HG03060 (cell line): Measurements from ENCODE around the gene ELOVL3.
A peak's percentile ranks its signal among the peaks of the same experiment; 100 is the strongest.
"Not testable (repeated sequence)": the region's sequence is repeated elsewhere in the genome, so short reads cannot be mapped to it uniquely, and the experiment has no call there.

ENCODE experiments used
- ATAC-seq: cut with Tn5 transposase; IDR thresholded peaks from one replicate; pipeline ENCODE4 v1.9.1; 2021; ENCODE audit warnings: low read depth, moderate number of reproducible peaks; ENCODE audit not compliant: unreplicated experiment

The ELOVL3 gene

GRCh38 chr10:102225646-102226541, at the start of gene ELOVL3:
TSS of gene ELOVL3 (plus strand) at chr10:102226299. CDS start at chr10:102226549, 250 bp downstream.
- ATAC-seq, result peak; percentile 76

DNA sequence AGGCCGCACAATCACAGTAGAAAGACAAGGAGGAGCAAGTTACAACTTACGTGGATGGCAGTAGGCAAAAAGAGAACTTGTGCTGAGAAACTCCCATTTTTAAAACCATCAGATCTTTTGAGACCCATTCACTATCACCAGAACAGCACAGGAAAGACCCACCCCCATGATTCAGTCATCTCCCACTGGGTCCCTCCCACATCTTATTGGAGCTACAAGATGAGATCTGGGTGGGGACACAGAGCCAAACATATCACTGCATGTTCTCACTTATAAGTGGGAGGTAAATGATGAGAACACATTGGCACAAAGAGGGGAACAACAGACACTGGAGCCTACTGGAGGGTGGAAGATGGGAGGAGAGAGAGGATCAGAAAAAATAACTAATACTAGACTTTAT, 41.5 kb upstream of the ELOVL3 start:
- no peak for ATAC-seq

DNA sequence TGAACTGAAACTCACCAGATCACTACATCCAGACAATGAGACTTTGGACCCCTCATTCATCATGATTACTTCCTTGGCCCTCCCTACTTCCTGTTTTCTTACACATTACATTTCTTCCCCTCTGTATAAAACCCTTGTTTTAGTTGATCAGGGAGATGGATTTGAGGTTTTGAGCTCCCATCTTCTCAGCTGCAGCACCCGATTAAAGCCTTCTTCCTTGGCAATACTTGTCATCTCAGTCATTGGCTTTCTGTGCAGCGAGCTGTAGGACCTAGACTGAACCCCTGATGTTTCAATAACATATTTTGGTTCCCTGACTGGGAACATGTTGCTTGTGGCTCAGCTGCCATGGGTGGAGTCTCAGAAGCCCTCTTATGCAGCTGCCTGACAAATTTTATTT, 40.8 kb upstream of the ELOVL3 start:
- no peak for ATAC-seq

DNA sequence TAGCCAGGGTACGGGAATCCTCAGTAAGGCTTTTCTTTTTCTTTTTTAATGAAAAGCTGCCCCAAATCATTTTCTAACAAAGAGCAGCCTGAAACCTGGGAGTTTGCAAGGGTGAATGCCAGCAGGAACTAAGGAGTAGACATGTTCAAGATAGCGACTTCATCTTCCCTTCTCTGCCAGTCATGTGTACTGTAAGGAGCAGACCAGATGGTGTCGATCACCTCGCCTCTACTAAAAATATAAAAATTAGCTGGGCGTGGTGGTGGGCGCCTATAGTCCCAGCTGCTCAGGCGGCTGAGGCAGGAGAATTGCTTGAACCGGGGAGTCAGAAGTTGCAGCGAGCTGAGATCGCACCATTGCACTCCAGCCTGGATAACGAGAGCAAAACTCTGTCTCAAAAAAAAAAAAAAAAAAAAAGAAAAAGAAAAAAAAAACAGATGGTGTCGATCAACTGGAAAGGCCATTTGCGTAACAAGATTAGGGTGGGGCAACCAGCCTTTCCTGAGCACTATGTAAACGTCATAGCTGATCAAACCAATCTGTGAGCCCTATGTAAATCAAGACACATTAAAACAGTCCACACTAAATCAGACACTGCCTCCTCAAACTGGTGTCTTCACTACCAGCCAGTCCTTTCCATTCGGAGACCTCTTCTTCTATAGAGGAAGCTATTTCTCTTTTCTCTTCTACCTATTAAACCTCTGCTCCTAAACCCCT, 40.1 kb upstream of the ELOVL3 start:
- ATAC-seq, result no peak

DNA sequence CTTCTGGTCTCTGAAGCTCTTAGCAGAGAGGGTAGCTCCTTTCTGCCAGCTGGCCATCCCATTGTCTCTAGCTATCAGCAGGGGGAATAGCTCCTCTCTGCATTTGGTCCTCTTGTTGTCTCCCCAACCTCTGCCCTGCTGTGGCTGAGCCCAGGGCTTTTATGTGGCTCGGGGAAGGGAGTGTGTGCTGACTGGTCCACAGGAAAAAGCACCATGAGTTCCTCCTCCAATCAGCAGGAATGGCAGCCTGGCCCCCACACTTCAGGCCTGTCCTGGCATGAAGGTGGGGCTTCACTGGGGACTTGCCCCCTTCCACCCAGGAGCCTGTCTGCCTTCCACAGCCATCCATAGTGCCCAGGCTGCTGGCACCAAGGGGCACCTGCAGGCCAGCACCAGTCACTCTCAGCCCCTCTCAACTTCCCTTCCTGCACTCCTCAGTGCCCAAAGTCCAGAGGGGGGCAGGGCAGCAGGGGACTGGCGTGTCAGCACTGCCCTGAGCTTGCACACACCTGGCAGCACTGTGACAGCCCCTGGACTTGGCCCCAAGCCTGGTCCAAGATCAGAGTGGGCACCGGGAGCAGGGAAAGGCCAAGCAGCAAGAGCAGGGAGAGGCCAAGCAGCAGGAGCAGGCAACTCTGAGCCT, 37.7 kb upstream of the ELOVL3 start:
- no peak for ATAC-seq

- ATAC-seq, result not testable (repeated sequence)
Observed at GRCh38 chr10:102188941-102189898, 36.9 kb upstream of the ELOVL3 start.

- ATAC-seq, result no peak
Observed at GRCh38 chr10:102191956-102192355, 34.1 kb upstream of the ELOVL3 start.

- no peak for ATAC-seq
Observed at GRCh38 chr10:102195296-102195870, 30.7 kb upstream of the ELOVL3 start.

GRCh38 chr10:102196893-102197292, 29.2 kb upstream of the ELOVL3 start:
- ATAC-seq, result no peak

DNA sequence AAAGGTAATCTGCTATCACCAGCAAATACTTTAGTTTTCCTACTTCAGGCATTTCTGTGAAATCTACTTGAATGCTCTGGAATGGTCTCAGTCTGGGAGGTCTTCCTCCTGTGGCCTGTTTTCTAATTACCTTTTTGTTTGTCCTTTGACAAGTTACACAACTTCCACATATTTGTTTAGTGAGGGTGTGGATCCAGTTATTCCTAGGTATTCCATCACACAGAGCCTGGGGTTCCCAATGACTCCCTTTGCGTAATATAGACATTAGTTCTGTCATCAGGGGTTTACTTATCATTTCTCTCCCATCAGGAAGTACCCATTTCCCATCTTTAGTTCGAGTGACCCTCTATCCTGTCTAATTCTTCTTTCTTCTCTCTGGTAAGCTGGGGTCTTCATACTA, 28.1 kb upstream of the ELOVL3 start:
- no peak for ATAC-seq

DNA sequence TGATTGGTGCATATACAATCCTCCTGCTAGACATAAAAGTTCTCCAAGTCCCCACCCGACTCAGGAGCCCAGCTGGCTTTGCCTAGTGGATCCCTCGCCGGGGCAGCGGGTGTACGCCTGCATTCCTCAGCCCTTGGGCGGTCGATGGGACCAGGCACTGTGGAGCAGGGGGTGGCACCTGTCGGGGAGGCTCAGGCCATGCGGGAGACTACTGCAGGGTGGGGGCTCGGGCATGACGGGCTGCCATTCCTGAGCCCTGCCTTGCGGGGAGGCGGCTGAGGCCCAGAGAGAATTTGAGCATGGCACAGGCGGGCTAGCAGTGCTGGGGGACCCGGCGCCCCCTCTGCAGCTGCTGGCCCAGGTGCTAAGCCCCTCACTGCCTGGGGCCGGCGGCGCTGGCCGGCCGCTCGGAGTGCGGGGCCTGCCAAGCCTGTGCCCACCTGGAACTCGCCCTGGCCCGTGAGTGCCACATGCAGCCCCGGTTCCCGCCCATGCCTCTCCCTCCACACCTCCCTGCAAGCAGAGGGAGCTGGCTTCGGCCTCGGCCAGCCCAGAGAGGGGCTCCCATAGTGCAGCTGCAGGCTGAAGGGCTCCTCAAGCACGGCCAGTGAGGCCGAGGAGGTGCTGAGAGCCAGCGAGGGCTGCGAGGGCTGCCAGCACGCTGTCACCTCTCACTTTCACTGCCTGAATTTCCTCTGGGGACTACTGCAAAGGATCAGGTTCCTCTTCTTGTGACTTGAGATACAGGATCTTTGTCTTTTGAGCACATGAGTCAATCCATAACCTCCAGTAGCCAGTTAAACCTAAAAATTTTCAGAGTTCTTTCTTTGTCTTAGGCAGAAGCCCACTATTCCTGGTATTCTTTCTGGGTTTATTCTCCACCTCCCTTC, 25.1 kb upstream of the ELOVL3 start:
- no peak for ATAC-seq

GRCh38 chr10:102202386-102202785, 23.7 kb upstream of the ELOVL3 start:
- no peak for ATAC-seq

- no peak for ATAC-seq
Observed at GRCh38 chr10:102208311-102209035, 17.6 kb upstream of the ELOVL3 start.

GRCh38 chr10:102211615-102212299, 14.3 kb upstream of the ELOVL3 start:
- ATAC-seq, result no peak

DNA sequence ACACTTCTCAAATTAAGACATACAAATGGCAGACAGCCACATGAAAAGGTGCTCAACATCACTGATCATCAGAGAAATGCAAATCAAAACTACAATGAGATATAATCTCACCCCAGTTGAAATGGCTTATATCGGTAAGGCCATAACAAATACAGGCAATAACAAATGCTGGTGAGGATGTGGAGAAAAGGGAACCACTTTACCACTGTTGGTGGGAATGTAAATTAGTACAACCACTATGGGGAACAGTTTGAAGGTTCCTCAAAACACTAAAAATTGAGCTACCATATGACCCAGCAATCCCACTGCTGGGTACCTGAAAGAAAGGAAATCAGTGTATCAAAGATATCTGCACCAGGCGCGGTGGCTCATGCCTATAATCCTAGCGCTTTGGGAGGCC, 12.5 kb upstream of the ELOVL3 start:
- not testable (repeated sequence) for ATAC-seq

- ATAC-seq, result no peak
Observed at GRCh38 chr10:102219370-102219769, 6.7 kb upstream of the ELOVL3 start.

GRCh38 chr10:102220612-102221011, 5.5 kb upstream of the ELOVL3 start:
- ATAC-seq, result no peak

GRCh38 chr10:102222797-102223196, 3.3 kb upstream of the ELOVL3 start:
- no peak for ATAC-seq
